Fibroblast of lung (primary cell): ENCODE data around the gene VTI1A. TPM values are rescaled to one million over a fixed set of nuclear protein-coding genes. Genes with fewer than 3 reads are reported as not detected.

Source experiments
- DNase-seq, 2 donors: peaks; one replicate each; pipeline versions ENCODE4 v3.0.0 to v3.0.0-alpha.2; 2010; ENCODE audit warnings: low read depth in 2 of 2
- H2AFZ ChIP-seq: 2 replicates; pipeline ENCODE4 v1.5.1; 2012; ENCODE audit warnings: low read length, control low read depth, inconsistent platforms
- H3K27ac ChIP-seq: 2 replicates; pipeline ENCODE4 v1.5.1; 2011; ENCODE audit warnings: low read length, control low read depth; ENCODE audit not compliant: insufficient read depth
- H3K27me3 ChIP-seq: 2 replicates; pipeline ENCODE4 v1.5.1; 2011; ENCODE audit warnings: mild to moderate bottlenecking, low read length; ENCODE audit not compliant: control insufficient read depth, insufficient read depth
- H3K36me3 ChIP-seq: 2 replicates; pipeline ENCODE4 v1.5.1; 2011; ENCODE audit warnings: low read length; ENCODE audit not compliant: control insufficient read depth, insufficient read depth
- H3K4me1 ChIP-seq: 2 replicates; pipeline ENCODE4 v1.5.1; 2011; ENCODE audit warnings: low read length; ENCODE audit not compliant: control insufficient read depth, insufficient read depth; ENCODE audit errors: extremely low read depth
- H3K4me2 ChIP-seq: 2 replicates; pipeline ENCODE4 v1.5.1; 2011; ENCODE audit warnings: low read length, control low read depth; ENCODE audit not compliant: insufficient read depth; ENCODE audit errors: extremely low read depth
- H3K4me3 ChIP-seq, 4 experiments: fragments of 200-600 bp in 1 of 4; sonication (generic) in 1 of 4; replicated peaks in 1 of 4; 2 replicates each; pipeline ENCODE4 v1.5.1; 2011 to 2016; ENCODE audit warnings: low read length in 4 of 4, low read depth in 3 of 4, mild to moderate bottlenecking in 3 of 4, control low read depth in 2 of 4, inconsistent platforms in 1 of 4, mixed read lengths in 1 of 4; ENCODE audit not compliant: insufficient read depth in 1 of 4; ENCODE audit errors: control extremely low read depth in 1 of 4
- H3K79me2 ChIP-seq: 2 replicates; pipeline ENCODE4 v1.5.1; 2012; ENCODE audit warnings: mild to moderate bottlenecking, low read length, inconsistent platforms; ENCODE audit not compliant: control insufficient read depth, insufficient read depth
- H3K9ac ChIP-seq: 2 replicates; pipeline ENCODE4 v1.5.1; 2011; ENCODE audit warnings: mild to moderate bottlenecking, low read length, control low read depth; ENCODE audit not compliant: insufficient read depth
- H3K9me3 ChIP-seq: 2 replicates; pipeline ENCODE4 v1.5.1; 2012; ENCODE audit warnings: low read depth, low read length; ENCODE audit not compliant: control insufficient read depth, insufficient read depth
- H4K20me1 ChIP-seq: 2 replicates; pipeline ENCODE4 v1.5.1; 2011; ENCODE audit warnings: low read length; ENCODE audit not compliant: control insufficient read depth, insufficient read depth; ENCODE audit errors: extremely low read depth
- CTCF ChIP-seq, 2 donors: IDR thresholded peaks in 1 of 2; conservative IDR thresholded peaks in 1 of 2; 1 replicate in 1 of 2; 2 replicates in 1 of 2; pipeline ENCODE4 v1.5.1; 2011 to 2012; ENCODE audit warnings: low read length in 2 of 2, control low read depth in 1 of 2, inconsistent platforms in 1 of 2, low read depth in 1 of 2, mild to moderate bottlenecking in 1 of 2
- EZH2 ChIP-seq: IDR thresholded peaks from 2 replicates; pipeline ENCODE4 v1.5.1; 2012; ENCODE audit warnings: low read length, control low read depth, mild to moderate bottlenecking; ENCODE audit errors: missing control alignments
- polyA plus RNA-seq, 2 donors: library from polyadenylated mRNA; depleted of rRNA in 1 of 2; stranded (reverse) in 1 of 2; unstranded in 1 of 2; fragments of >200 nt; gene quantifications; 2 replicates each; pipeline ENCODE4 v1.2.1, GENCODE V29; 2011 to 2012; ENCODE audit warnings: missing spikeins in 1 of 2
- total RNA-seq: library from RNA; depleted of rRNA; stranded (reverse); fragments of >200 nt; gene quantifications from 2 replicates; pipeline ENCODE4 v1.2.1, GENCODE V29; 2014

Gene VTI1A
- total and polyA plus RNA-seq, 2 donors (not counting 1 experiment from before 2014, with no cell fraction given) = 19.1 to 30.9 TPM

- Histone ChIP-seq H3K4me3 (no peak overlapping the region), H3K27me3 (no peaks in the 10 kb centered on the region), H3K27ac (no peak overlapping the region), H3K4me2 (no peak overlapping the region), H2AFZ (no peak overlapping the region), H3K36me3 (no peaks in the 10 kb centered on the region), H3K79me2 (no peaks in the 10 kb centered on the region), H3K9me3 (no peaks in the 10 kb centered on the region), H4K20me1 (no peaks in the 10 kb centered on the region), H3K9ac (no peak overlapping the region), H3K4me1 (no peaks in the 10 kb centered on the region)
- DNase-seq = peak in 1 of 2 donors; percentile 73
- TF ChIP-seq EZH2 = no peak
- TF ChIP-seq CTCF (conservative IDR thresholded peaks at IDR 0.05 in 1 of 2, IDR thresholded peaks at IDR 0.05 in 1 of 2; ENCODE audit: low read depth in 1 of 2, low read length in 2 of 2) = no peak
Measured at GRCh38 chr10:112639298-112639697, 192.3 kb downstream of the VTI1A start.

GRCh38 chr10:112640638-112641037 is 193.6 kb downstream of the VTI1A start:
- no peak overlapping the region for H3K27ac ChIP-seq
- no peak for DNase-seq

GRCh38 chr10:112643600-112644264 is 196.7 kb downstream of the VTI1A start:
- Histone ChIP-seq H3K27me3 (no peaks in the 10 kb centered on the region), H3K27ac (no peak overlapping the region), H3K4me2 (no peak overlapping the region), H3K9ac (no peak overlapping the region), H3K4me1 (no peaks in the 10 kb centered on the region), H4K20me1 (no peaks in the 10 kb centered on the region), H2AFZ (no peak overlapping the region), H3K36me3 (no peaks in the 10 kb centered on the region), H3K9me3 (no peaks in the 10 kb centered on the region), H3K79me2 (no peaks in the 10 kb centered on the region), H3K4me3 (no peak overlapping the region)
- peak in 1 of 2 donors; percentile 37 for DNase-seq
- TF ChIP-seq EZH2 = no peak
- TF ChIP-seq CTCF (conservative IDR thresholded peaks at IDR 0.05 in 1 of 2, IDR thresholded peaks at IDR 0.05 in 1 of 2; ENCODE audit: low read depth in 1 of 2, low read length in 2 of 2) = no peak

More at GRCh38 chr10:112640638-112641037, 193.6 kb downstream of the VTI1A start:
- H3K27me3 ChIP-seq = no peaks in the 10 kb centered on the region
- no peaks in the 10 kb centered on the region for H4K20me1 ChIP-seq
- H2AFZ ChIP-seq = no peak overlapping the region
- TF ChIP-seq EZH2 (no peak), CTCF (conservative IDR thresholded peaks at IDR 0.05 in 1 of 2, IDR thresholded peaks at IDR 0.05 in 1 of 2; ENCODE audit: low read depth in 1 of 2, low read length in 2 of 2) (no peak)
- no peaks in the 10 kb centered on the region for H3K79me2 ChIP-seq
- H3K9me3 ChIP-seq = no peaks in the 10 kb centered on the region
- H3K4me3 ChIP-seq = no peak overlapping the region
- no peak overlapping the region for H3K4me2 ChIP-seq
- H3K36me3 ChIP-seq = no peaks in the 10 kb centered on the region
- no peaks in the 10 kb centered on the region for H3K4me1 ChIP-seq
- H3K9ac ChIP-seq = no peak overlapping the region
